ENCODE data around the gene RAB5IF. TPM values are rescaled to one million over a fixed set of nuclear protein-coding genes. Genes with fewer than 3 reads are reported as not detected.
A peak's percentile ranks its signal among the peaks of the same experiment; 100 is the strongest.

RAB5IF gene
- total and polyA plus RNA-seq, 2 of the 13 experiments (the other 11 are each of a cell fraction or from before 2014, with no cell fraction given): 261 to 305 TPM

DNA sequence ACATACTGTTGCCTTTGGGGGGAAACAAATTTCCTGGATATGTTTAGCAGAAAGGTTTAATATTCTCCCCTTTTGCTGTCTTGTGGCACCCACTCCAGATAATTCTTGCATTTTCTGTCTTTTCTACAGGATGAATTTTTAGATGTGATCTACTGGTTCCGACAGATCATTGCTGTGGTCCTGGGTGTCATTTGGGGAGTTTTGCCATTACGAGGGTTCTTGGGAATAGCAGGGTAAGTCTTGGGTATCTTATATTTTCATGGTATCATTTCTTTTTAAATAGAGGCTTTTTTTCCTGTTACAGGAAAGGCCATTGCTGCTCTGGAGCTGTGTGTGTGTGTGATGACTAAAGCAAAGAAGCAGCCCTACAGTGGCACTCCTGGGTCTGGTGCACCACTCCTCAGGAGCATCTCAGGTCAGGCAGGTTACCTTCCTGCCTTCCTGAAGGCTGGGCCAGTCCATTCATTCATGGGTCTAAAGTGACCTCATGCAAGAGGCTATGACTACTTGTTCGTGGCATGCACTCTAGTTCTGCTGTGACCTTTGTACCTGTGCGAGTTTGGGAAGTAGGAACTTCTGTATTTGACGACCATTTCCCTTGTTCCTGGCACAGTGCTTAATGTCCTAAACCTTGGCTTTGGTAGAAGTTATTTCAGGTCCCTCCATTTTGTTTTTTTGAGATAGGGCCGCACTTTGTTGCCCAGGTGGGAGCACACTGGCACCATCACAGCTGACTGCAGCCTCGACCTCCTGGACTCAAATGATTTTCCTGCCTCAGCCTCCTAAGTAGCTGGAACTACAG is 2.2 kb downstream of the RAB5IF start (continued):
- TF ChIP-seq ZBTB2 (CRISPR knock-in tag; IDR thresholded peaks at IDR 0.05; ENCODE audit: low read depth): no peak
- TF ChIP-seq KMT2B (CRISPR knock-in tag; IDR thresholded peaks at IDR 0.05): peak; percentile 62; the same call in 1 of the 2 replicates
- no peak for TF ChIP-seq ZNF333 (CRISPR knock-in tag; IDR thresholded peaks at IDR 0.05; ENCODE audit: borderline replicate concordance)
- TF ChIP-seq ZMYM3 (CRISPR knock-in tag; IDR thresholded peaks at IDR 0.05): no peak
- no peak for TF ChIP-seq ZNF329 (CRISPR knock-in tag; IDR thresholded peaks at IDR 0.05; ENCODE audit: low read depth)
- no peak for TF ChIP-seq ZNF605 (CRISPR knock-in tag; IDR thresholded peaks at IDR 0.05)
- TF ChIP-seq MEIS2 (CRISPR knock-in tag; IDR thresholded peaks at IDR 0.05): no peak
- no peak for TF ChIP-seq ADNP (CRISPR knock-in tag; IDR thresholded peaks at IDR 0.05)
- TF ChIP-seq PAWR (CRISPR knock-in tag; IDR thresholded peaks at IDR 0.05; ENCODE audit: borderline replicate concordance): no peak
- no peak for TF ChIP-seq ZNF550 (CRISPR knock-in tag; IDR thresholded peaks at IDR 0.05; ENCODE audit: borderline replicate concordance)
- peak; percentile 59; the same call in 1 of the 2 replicates for TF ChIP-seq SOX5 (CRISPR knock-in tag; IDR thresholded peaks at IDR 0.05; ENCODE audit: borderline replicate concordance)
- TF ChIP-seq MNT (IDR thresholded peaks at IDR 0.05): 0 out of 2 replicates have a peak, but pooled peaks have one; percentile 26
- peak; percentile 54; the same call in 1 of the 2 replicates for TF ChIP-seq BHLHE40 (IDR thresholded peaks at IDR 0.05; ENCODE audit: low read length)
- TF ChIP-seq, protein P1, sequence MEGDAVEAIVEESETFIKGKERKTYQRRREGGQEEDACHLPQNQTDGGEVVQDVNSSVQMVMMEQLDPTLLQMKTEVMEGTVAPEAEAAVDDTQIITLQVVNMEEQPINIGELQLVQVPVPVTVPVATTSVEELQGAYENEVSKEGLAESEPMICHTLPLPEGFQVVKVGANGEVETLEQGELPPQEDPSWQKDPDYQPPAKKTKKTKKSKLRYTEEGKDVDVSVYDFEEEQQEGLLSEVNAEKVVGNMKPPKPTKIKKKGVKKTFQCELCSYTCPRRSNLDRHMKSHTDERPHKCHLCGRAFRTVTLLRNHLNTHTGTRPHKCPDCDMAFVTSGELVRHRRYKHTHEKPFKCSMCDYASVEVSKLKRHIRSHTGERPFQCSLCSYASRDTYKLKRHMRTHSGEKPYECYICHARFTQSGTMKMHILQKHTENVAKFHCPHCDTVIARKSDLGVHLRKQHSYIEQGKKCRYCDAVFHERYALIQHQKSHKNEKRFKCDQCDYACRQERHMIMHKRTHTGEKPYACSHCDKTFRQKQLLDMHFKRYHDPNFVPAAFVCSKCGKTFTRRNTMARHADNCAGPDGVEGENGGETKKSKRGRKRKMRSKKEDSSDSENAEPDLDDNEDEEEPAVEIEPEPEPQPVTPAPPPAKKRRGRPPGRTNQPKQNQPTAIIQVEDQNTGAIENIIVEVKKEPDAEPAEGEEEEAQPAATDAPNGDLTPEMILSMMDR (CRISPR knock-in tag; IDR thresholded peaks at IDR 0.05): peak; percentile 21; the same call in 1 of the 2 replicates
- TF ChIP-seq, protein P2, sequence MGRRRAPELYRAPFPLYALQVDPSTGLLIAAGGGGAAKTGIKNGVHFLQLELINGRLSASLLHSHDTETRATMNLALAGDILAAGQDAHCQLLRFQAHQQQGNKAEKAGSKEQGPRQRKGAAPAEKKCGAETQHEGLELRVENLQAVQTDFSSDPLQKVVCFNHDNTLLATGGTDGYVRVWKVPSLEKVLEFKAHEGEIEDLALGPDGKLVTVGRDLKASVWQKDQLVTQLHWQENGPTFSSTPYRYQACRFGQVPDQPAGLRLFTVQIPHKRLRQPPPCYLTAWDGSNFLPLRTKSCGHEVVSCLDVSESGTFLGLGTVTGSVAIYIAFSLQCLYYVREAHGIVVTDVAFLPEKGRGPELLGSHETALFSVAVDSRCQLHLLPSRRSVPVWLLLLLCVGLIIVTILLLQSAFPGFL (CRISPR knock-in tag; IDR thresholded peaks at IDR 0.05): no peak
- TF ChIP-seq, protein P3, sequence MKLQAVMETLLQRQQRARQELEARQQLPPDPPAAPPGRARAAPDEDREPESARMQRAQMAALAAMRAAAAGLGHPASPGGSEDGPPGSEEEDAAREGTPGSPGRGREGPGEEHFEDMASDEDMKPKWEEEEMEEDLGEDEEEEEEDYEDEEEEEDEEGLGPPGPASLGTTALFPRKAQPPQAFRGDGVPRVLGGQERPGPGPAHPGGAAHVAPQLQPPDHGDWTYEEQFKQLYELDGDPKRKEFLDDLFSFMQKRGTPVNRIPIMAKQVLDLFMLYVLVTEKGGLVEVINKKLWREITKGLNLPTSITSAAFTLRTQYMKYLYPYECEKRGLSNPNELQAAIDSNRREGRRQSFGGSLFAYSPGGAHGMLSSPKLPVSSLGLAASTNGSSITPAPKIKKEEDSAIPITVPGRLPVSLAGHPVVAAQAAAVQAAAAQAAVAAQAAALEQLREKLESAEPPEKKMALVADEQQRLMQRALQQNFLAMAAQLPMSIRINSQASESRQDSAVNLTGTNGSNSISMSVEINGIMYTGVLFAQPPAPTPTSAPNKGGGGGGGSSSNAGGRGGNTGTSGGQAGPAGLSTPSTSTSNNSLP (IDR thresholded peaks at IDR 0.05; ENCODE audit: low read depth, low read length): no peak; the same call in 1 of the 2 replicates
- TF ChIP-seq ISL2 (CRISPR knock-in tag; IDR thresholded peaks at IDR 0.05): no peak
- TF ChIP-seq KAT2B (IDR thresholded peaks at IDR 0.05; ENCODE audit: borderline replicate concordance, low read depth, low read length): no peak
- no peak; the same call in 1 of the 2 replicates for TF ChIP-seq PHF8 (CRISPR knock-in tag; IDR thresholded peaks at IDR 0.05)
- TF ChIP-seq ZNF44 (CRISPR knock-in tag; IDR thresholded peaks at IDR 0.05): no peak
- TF ChIP-seq, protein P4, sequence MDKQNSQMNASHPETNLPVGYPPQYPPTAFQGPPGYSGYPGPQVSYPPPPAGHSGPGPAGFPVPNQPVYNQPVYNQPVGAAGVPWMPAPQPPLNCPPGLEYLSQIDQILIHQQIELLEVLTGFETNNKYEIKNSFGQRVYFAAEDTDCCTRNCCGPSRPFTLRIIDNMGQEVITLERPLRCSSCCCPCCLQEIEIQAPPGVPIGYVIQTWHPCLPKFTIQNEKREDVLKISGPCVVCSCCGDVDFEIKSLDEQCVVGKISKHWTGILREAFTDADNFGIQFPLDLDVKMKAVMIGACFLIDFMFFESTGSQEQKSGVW (CRISPR knock-in tag; IDR thresholded peaks at IDR 0.05; ENCODE audit: borderline replicate concordance): no peak

Data from HepG2 (cell line).